Activated CD4-positive, alpha-beta T cell treated with anti-CD3 and anti-CD28 coated beads for 24 hours (primary cell): Measurements from ENCODE around the gene KIF22.
"Not testable (repeated sequence)": the region's sequence is repeated elsewhere in the genome, so short reads cannot be mapped to it uniquely, and the experiment has no call there.

ENCODE experiments used
- DNase-seq, 2 donors: peaks; one replicate each; pipeline ENCODE4 v3.0.0-alpha.2; 2020; ENCODE audit warnings: low read depth in 2 of 2

Gene KIF22

DNA sequence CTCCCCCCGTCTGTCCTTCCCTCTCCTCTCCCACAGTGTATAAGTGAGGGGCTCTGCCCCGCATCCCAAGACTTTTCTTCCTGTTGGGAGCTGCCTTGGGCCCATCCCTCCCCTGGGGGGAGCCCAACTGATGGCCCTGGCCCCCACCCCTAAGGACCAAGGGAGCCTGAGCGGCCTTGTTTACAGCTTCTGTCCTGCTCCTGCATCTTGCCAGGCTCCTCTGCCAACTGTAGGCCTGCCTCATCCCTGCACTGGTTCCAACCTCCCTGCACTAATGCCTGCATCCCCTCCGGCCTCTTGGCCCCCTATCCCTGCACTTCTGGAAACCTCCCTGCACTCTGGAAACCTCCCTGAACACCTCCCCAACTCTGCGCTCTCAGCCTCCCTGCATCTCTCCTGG, 24.0 kb downstream of the KIF22 start:
- no peak for DNase-seq

DNA sequence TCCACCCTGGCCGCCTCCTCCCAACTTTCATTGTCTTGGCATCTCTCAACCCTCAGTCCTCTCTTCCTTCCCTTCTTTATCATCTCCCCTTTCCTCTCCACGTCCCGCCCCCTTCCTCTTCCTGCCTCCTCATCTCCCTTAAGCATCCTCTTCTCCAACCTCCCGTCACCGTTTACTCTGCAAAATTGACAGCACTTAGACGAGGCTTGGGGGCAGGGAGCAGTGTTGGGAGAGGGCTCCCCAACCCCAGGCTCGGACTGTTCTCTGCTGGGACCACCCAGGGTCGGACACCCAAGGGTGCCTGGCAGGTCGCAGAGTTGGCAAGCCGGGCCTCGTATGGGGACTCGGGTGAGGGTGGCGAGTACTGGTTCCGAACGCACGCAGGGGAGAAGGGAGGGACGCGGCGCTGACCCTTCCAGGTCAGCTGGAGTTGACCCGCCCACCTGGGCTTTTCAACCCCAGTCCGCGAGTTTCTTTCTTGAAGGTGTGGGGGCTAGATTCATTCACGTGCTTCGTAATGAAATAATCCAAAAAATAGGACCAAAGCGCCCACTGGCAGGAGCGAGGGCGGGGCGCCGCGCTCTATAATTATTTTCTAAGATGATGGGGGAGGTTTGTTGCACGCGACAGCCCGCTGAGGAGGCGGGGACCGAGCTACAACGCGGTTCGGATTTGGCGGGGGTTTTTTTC, 24.6 kb downstream of the KIF22 start:
- DNase-seq: no peak

DNA sequence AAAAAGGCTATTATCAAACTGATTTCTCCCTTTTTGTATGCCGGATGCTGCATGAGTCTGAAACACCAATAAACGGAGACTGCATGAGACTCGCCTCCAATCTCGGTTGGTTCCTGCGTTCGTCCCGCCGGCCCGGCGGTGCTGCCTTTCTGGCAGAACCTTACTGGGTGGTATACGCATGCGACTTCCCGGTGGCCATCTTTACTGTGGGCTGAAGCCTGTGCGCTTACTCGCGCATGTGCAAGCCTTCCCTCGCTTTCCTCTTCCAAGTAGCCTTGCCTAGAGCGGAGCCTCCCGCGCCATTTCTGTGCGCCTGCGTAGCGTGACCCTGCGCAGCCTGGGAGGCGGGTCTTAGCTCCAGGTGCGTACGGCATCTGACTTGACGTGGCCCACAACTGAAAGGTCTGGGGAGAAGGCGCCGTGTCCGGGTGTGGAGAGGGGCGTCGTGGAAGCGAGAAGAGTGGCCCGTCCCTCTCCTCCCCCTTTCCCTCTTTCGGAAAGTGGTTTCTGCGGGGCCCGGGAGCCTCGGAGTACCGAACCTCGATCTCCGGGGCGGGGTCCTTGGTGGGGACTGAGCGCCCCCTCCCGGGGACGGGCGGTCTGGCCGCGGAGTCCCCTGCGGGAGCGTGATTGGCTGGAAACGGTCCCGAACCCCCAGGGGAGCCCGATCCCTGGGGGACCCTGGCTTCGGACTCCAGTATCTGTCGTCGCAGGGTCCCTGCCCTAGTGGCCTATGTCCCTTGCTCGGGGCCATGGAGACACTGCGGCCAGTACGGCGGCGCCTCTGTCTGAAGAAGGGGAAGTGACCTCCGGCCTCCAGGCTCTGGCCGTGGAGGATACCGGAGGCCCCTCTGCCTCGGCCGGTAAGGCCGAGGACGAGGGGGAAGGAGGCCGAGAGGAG, 25.5 kb downstream of the KIF22 start, which contains the start of gene PAGR1:
PAGR1 (plus strand) TSS at position 360 of the 901 bp plus-strand sequence; CDS start at position 734, 374 bp downstream.
- DNase-seq: peak; percentile 96 to 97

DNA sequence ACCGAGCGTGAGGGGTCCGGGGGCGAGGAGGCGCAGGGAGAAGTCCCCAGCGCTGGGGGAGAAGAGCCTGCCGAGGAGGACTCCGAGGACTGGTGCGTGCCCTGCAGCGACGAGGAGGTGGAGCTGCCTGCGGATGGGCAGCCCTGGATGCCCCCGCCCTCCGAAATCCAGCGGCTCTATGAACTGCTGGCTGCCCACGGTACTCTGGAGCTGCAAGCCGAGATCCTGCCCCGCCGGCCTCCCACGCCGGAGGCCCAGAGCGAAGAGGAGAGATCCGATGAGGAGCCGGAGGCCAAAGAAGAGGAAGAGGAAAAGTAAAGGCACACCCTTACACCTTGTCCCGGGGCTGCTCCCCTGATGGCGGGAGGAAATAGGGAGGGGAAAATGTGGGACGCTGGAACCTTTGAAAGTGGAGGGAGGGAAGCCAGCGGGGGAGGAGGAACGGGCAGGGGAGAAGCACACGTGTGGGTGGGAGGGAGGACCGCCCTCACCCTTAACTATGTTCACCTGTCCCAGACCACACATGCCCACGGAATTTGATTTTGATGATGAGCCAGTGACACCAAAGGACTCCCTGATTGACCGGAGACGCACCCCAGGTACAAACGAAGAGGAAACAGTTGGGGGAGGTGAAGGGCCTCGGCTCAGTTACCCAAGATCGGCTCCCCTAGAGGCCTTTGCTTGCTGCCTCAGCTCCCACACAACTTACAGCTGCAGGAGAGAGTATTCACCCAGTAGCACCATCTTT, 26.3 kb downstream of the KIF22 start:
- no peak for DNase-seq

DNA sequence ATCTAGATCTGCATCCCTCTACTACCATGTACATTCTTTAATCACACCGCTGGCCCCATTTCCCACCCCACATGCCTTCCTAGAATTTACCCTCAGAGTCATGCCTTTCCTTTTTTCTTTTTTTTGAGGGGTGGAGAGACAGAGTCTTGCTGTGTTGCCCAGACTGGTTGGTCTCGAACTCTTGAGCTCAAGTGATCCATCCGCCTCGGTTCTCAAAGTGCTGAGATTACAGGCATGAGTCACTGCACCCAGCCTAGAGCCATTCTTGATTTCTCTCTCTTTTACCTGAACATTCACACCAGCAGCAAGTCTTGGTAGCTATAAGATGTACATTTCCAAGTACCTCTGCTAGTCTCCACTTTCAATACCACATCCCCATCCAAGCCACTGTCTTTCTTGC, 27.5 kb downstream of the KIF22 start:
- no peak for DNase-seq

DNA sequence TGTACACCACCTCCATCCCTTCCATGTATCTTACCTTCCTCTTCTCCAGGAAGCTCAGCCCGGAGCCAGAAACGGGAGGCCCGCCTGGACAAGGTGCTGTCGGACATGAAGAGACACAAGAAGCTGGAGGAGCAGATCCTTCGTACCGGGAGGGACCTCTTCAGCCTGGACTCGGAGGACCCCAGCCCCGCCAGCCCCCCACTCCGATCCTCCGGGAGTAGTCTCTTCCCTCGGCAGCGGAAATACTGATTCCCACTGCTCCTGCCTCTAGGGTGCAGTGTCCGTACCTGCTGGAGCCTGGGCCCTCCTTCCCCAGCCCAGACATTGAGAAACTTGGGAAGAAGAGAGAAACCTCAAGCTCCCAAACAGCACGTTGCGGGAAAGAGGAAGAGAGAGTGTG, 29.0 kb downstream of the KIF22 start:
- DNase-seq: no peak

DNA sequence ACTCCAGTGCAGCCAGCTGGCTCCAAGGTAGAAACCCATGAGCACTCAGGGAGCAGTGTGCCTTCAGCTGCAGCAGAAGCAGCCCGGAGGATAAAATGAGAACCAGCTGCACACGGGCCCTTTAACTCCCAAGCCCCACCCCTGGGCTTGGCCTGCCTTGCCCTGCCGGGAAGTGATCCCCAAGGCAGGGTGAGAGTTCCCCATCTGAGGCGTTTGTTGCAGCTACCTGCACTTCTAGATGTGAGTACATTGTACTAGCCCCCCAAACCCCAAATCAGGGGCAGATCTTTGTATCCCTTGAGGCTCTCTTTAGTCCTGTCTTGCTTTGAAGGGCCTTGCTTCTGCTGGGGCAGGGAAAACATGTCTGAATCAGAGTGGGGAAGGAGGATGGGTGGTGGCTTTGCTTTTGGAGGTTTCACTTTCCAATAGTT, 29.7 kb downstream of the KIF22 start, which contains the start of gene MVP:
MVP (plus strand) TSS at position 192 of the 431 bp plus-strand sequence. CDS start 10,088 bp downstream, outside the sequence.
- DNase-seq: no peak

DNA sequence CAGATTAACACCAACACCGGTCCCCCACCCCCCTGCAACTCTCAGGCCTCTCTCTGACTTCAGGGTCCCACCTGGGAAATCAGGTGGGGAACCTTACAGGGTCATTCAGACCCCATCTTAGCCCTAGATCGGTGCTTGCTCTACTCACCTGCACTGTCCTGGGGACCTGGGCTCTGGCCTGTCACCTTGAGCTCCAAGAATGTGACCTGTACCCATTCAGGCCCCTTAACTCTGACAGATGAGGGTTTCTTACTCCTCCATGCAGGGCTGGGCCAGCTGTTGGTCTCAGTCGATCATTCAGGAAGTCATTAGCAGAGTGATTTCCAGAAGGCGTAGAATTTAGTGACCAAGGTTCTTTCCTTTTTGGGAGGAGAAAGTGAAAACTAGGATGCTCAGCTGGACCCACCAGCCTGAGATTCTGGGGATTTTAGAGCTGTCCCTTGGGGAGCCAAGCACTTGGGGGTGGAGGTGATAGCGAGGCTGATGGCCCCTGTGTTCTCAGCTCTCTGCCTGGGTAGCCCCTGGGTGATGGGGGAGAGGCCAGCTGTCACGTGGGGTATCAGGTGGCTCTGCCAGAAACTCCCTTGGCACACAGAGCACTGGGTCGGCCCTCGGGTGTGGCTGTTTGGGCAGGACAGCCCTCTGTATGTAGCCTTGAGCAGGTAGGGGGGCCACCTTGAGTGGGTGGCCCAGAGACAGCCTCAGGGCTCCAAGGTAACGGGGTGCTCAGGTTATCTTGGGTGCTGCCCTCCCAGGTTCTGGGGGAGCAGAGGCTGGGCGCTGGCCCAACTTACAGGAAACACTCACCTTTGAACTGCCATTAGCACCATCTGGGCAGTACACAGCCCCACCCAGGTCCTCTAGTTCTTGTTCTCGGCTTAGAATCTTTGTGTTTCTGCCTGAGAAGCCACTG, 30.4 kb downstream of the KIF22 start:
- DNase-seq: no peak

DNA sequence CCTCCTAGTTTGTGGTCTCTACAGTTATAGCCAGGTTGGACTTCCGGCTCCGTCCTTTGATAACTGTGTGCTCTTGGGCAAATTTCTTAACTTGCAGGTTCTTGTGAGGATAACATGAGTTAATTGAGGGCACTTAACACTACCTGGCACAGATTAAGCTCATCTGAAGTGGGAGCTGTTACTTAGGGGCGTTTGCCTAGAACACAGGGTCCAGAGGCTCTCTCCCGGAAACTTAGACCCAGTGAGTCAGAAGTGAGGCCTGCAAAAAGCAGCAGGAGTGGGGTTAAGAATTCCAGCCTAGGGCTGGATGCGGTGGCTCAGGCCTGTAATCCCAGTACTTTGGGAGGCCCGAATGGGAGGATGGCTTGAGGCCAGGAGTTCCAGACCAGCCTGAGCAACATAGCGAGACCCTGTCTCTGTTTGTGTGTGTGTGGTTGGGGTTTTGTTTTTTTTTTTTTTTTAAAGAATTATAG, 31.1 kb downstream of the KIF22 start:
- DNase-seq: no peak

DNA sequence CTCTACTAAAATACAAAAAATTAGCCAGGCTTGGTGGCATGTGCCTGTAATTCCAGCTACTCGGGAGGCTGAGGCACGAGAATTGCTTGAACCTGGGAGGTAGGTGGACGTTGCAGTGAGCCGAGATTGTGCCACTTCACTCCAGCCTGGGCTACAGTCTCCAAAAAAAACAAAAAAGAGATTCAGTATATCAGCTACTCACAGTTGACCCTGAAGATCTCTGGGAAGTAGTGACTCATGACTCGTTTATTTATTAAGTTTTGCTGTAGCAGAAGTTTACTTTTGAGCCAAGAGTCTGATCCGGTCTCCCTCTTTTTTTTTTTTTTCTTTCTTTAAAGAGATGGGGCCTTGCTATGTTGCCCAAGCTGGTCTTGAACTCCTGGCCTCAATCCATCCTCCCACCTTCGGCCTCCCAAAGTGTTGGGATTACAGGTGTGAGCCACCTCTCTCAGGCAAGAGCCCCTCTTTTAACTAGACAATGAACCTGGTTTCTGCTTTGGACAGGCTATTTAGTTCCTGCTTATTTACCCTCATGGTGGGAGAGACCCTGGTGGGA, 34.1 kb downstream of the KIF22 start:
- DNase-seq: no peak

DNA sequence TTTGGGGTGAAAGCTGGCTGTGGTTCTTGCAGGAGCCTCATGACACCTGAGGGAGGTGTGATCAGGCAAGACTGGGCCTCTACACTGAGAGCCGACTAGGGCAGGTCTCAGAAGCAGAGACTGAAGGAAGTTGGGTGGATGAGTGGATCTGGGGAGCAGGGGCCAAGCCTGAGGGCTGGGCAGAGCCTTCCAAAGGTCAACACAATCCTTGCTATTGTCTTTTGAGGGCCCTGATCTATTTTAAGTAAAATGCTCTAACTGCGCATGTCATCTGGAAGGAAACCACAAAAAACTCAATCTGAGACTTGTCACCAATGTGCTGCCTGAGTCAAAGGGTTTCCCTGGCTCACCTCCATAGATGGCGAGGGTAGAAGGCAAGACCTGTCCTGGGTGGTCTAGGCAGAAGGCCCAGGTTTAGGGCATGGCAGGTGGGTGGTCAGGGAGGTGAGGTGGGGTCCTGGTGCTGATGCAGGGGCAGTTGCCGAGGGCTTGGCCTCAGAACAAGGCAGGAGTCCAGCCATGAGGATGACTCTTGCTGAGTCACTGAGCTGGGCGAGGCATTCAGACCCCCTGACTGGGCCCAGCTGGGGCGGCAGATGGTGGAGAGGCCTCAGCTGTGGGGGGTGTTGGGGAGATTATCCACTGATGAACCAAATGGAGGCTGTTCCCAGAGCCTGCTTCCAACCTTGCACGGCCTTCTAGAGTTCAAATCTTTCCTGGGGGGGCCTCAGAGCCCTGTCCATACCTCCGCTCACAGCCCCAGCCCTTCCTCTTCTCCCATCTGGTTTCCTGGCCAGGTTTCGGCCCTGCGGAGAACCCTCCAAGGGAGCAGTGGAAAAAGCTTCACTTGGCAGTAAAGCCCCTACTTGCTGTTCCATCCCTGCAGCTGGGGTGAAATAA, 34.8 kb downstream of the KIF22 start:
- DNase-seq: no peak

DNA sequence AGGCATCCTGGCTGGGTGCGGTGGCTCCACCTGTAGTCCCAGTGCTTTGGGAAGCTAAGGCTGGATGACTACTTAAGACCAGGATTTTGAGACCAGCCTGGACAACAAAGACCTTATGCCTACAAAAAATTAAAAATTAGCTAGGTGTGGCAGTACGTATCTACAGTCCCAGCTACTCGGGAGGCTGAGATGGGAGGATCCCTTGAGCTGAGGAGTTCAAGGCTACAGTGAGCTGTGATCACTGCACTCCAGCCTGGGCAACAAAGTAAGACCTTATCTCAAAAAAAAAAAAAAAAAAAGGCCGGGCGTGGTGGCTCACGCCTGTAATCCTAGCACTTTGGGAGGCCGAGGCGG, 35.8 kb downstream of the KIF22 start:
- no peak for DNase-seq

DNA sequence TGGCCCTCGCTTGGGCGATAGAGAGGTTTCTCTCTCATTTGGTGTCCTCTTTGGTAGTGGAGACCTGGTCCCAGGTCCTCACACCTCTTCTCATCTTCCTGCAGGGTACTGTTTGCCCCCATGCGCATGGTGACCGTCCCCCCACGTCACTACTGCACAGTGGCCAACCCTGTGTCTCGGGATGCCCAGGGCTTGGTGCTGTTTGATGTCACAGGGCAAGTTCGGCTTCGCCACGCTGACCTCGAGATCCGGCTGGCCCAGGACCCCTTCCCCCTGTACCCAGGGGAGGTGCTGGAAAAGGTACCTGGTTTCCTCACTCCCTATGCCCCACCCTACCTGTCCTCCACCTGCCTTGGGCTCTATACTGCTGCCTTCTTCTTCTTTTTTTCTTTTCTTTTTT, 40.2 kb downstream of the KIF22 start:
- DNase-seq: no peak

DNA sequence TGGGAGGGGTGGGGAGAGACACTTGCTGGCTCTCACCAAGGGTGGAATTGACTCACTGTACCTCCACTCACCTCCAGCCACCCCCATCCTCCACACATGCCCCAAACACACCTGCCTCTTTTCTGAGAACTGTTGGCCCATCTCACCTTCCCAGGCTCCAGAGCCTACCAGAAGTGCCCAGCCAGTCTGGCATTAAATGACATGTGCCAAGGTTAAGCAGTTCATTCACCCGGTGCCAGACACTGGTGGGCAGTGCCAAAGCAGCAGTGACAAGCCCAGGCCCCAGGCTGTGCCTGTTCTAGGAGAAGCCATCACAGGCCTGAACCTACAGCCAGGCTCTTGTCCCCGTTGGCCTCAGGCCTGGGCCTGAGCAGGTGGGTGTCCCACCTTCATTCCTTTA, 40.9 kb downstream of the KIF22 start:
- DNase-seq: no peak

DNA sequence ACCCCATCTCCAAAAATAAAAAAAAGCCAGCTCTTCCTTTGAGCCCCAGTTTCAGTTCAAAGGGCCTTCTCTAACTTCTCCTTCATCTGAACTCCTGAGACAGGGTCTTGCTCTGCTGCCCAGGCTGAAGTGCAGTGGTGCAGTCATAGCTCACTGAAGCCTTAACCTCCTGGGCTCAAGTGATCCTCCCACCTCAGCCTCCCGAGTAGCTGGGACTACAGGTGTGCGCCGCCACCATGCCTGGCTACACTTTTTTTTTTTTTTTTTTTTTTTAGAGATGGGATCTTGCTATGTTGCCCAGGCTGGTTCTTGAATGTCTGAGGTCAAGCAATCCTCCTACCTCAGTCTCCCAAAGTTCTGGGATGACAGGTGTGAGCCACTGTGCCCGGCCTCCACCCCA, 42.7 kb downstream of the KIF22 start:
- DNase-seq: not testable (repeated sequence)

DNA sequence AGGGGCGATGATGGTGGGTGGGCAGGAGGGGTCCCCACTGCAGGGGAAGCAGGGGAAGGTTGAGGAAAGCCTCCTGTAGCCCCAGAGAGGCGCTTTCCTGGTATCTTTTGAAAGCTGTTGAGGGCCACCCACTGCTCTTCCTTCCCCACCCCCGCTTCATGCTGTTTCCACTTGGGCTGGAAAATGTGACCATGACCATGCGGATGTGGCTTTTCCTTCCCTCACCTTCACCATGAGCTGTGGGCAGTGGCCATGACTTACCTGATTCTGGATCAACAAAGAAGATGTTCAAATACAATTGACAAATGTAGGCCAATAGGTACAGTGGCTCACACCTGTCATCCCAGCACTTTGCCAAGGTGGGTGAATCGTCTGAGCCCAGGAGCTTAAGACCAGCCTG, 43.5 kb downstream of the KIF22 start:
- no peak for DNase-seq

DNA sequence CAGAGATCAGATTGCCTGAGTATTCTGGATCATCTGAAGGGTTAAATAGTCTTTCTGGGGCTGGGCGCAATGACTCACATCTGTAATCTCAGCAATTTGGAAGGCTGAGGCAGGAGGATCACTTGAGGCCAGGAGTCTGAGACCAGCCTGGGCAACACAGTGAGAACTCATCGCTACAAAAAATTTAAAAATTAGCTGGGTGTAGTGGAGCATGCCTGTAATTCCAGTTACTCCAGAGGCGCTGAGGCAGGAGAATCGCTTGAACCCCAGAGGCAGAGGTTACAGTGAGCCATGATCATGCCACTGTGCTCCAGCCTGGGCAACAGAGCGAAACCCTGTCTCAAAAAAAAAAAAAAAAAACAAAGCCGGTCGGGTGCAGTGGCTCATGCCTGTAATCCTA, 45.4 kb downstream of the KIF22 start:
- no peak for DNase-seq

DNA sequence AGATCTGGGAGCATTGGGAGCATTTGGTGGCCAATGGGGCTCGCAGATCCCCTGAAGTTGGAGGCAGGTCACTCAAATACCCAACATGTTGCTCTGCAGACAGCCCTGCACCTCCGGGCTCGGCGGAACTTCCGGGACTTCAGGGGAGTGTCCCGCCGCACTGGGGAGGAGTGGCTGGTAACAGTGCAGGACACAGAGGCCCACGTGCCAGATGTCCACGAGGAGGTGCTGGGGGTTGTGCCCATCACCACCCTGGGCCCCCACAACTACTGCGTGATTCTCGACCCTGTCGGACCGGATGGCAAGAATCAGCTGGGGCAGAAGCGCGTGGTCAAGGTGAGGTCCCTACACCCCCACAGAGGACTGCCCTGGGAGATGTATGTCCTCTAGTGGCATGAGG, 46.1 kb downstream of the KIF22 start:
- no peak for DNase-seq

DNA sequence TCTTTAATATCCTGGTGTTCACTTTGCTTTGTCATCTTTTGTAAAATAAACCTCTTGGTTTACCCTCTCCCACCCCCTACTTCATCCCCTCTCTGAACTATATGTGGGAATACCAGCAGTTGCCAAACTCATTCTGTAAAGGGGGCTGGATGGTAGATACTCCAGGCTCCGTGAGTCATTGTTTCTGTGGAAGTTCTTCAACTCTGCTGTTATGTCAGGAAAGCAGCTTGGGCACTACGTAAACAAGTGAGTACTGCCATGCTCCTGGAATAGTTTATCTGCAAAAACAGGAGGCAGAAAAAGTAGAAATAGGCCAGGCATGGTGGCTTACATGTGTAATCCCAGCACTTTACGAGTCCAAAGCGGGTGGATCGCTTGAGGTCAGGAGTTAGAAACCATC, 47.3 kb downstream of the KIF22 start:
- DNase-seq: no peak

DNA sequence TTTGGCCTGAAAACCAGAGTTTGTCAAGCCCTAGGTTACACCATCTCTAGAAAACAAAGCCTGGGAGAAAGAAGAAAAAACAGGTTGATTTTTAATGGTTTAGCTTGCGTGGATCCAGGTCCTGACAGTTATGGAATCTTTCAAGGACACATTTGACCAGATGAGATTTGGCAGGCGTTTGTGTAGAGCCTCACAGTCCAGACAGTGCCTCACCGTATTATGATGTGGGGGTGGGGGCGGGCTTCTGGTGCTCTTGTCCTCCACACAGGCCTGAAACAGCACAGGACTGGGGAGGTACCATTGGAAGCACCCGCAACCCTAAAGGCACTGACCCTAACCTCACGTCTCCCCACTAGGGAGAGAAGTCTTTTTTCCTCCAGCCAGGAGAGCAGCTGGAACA, 49.3 kb downstream of the KIF22 start:
- DNase-seq: no peak
